Fibroblast of lung (primary cell): Measurements from ENCODE around the gene RPS6KA2.

ENCODE experiments used
- EZH2 ChIP-seq: IDR thresholded peaks from 2 replicates; pipeline ENCODE4 v1.5.1; 2012; ENCODE audit warnings: low read length, control low read depth, mild to moderate bottlenecking; ENCODE audit errors: missing control alignments
- TF ChIP-seq, protein P1 (sequence below), 2 donors: IDR thresholded peaks in 1 of 2; conservative IDR thresholded peaks in 1 of 2; 1 replicate in 1 of 2; 2 replicates in 1 of 2; pipeline ENCODE4 v1.5.1; 2011 to 2012; ENCODE audit warnings: low read length in 2 of 2, control low read depth in 1 of 2, inconsistent platforms in 1 of 2, low read depth in 1 of 2, mild to moderate bottlenecking in 1 of 2

DNA sequence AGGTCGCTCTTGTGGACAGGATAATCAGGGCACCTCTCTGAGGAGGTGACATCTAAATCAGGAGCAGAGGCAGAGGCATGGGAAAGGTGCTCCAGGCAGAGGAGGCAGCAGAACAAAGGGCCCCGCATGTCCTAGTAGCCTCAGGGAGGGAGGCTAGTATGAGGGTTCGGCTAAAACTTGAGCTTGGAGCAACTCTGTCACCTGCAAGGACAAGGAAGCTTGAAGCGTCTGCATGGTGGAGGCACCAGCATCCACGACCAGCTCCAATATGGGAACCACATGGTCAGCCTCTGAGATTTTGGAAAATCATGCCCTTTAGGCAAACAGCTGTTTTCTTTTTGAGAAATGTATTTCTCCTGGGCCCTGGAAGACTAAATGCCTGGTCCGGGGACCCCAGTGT lies 231.3 kb downstream of the RPS6KA2 start:
- TF ChIP-seq, protein P1, sequence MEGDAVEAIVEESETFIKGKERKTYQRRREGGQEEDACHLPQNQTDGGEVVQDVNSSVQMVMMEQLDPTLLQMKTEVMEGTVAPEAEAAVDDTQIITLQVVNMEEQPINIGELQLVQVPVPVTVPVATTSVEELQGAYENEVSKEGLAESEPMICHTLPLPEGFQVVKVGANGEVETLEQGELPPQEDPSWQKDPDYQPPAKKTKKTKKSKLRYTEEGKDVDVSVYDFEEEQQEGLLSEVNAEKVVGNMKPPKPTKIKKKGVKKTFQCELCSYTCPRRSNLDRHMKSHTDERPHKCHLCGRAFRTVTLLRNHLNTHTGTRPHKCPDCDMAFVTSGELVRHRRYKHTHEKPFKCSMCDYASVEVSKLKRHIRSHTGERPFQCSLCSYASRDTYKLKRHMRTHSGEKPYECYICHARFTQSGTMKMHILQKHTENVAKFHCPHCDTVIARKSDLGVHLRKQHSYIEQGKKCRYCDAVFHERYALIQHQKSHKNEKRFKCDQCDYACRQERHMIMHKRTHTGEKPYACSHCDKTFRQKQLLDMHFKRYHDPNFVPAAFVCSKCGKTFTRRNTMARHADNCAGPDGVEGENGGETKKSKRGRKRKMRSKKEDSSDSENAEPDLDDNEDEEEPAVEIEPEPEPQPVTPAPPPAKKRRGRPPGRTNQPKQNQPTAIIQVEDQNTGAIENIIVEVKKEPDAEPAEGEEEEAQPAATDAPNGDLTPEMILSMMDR (conservative IDR thresholded peaks at IDR 0.05 in 1 of 2, IDR thresholded peaks at IDR 0.05 in 1 of 2; ENCODE audit: low read depth in 1 of 2, low read length in 2 of 2) = no peak
- no peak for TF ChIP-seq EZH2
